HepG2 (cell line): ENCODE data around the gene NEURL2. TPM values are rescaled to one million over a fixed set of nuclear protein-coding genes. Genes with fewer than 3 reads are reported as not detected.

Source experiments
- ATAC-seq: fragments of 200-7000 bp; cut with Tn5 transposase; 3 replicates; pipeline ENCODE4 v1.9.1; 2020; ENCODE audit warnings: mild to moderate bottlenecking, moderate library complexity
- Bru-seq: library from RNA; stranded (reverse); fragments of 400-500 nt; gene quantifications from one replicate; lab custom pipeline; 2021; lab: Mats Ljungman, UMichigan
- BruChase-seq, 2 experiments: library from RNA; stranded (reverse); fragments of 400-500 nt; gene quantifications; one replicate each; lab custom pipeline; 2021; lab: Mats Ljungman, UMichigan
- BruUV-seq: library from RNA; stranded (reverse); fragments of 400-500 nt; replicated peaks from 2 replicates; lab custom pipeline; 2021; lab: Mats Ljungman, UMichigan
- CTCF ChIA-PET: fragments of 300-600 bp; formaldehyde crosslinking; extraction: SDS; loops from one replicate; lab custom pipeline; 2021; ENCODE audit warnings: low total read pairs, inconsistent platforms, low intra/inter-chr PET ratio; lab: Yijun Ruan, JAX
- POLR2A ChIA-PET: fragments of 350-600 bp; sonication (Branson Sonifier 250); formaldehyde crosslinking; loops from one replicate; lab custom pipeline; 2020; ENCODE audit warnings: antibody characterized with exemption, inconsistent platforms; lab: Yijun Ruan, JAX
- DNase-seq: peaks from one replicate; pipeline ENCODE4 v3.0.0-alpha.2; 2015; ENCODE audit warnings: low spot score
- FAIRE-seq: peaks from 3 replicates; lab custom pipeline; 2011; peaks lifted over from hg19 to GRCh38; lab: Jason Lieb, UNC
- H2AFZ ChIP-seq: one replicate; pipeline ENCODE4 v1.6.1; 2011; ENCODE audit warnings: low read length, inconsistent platforms
- H3K27ac ChIP-seq: fragments of 300-600 bp; 3 replicates; pipeline ENCODE4 v1.8.0; 2011; ENCODE audit warnings: mixed run types, mild to moderate bottlenecking, mixed read lengths, low read length, inconsistent platforms; ENCODE audit not compliant: insufficient read depth; ENCODE audit errors: extremely low read length
- H3K27me3 ChIP-seq, 2 experiments: fragments of 200-600 bp in 1 of 2; 2 replicates in 1 of 2; 3 replicates in 1 of 2; pipeline versions ENCODE4 v1.6.0 to v1.8.0; 2011; ENCODE audit warnings: low read length in 2 of 2, mild to moderate bottlenecking in 2 of 2, moderate library complexity in 2 of 2, inconsistent platforms in 1 of 2; ENCODE audit not compliant: insufficient read depth in 2 of 2, control insufficient read depth in 1 of 2
- H3K36me3 ChIP-seq, 2 experiments: fragments of 200-600 bp in 1 of 2; replicated peaks in 1 of 2; 2 replicates in 1 of 2; 3 replicates in 1 of 2; pipeline versions ENCODE4 v1.5.1 to v1.8.0; 2011; ENCODE audit warnings: low read length in 2 of 2, inconsistent platforms in 1 of 2; ENCODE audit not compliant: insufficient read depth in 2 of 2, control insufficient read depth in 1 of 2
- H3K4me1 ChIP-seq: 2 replicates; pipeline ENCODE4 v1.5.1; 2012; ENCODE audit warnings: low read length, inconsistent platforms; ENCODE audit not compliant: insufficient read depth
- H3K4me2 ChIP-seq: 2 replicates; pipeline ENCODE4 v1.6.0; 2011; ENCODE audit warnings: low read depth, low read length, inconsistent platforms
- H3K4me3 ChIP-seq, 3 experiments: fragments of 200-600 bp in 1 of 3; sonication (generic), shearing (Covaris generic) in 1 of 3; replicated peaks in 1 of 3; 2 replicates each; pipeline ENCODE4 v1.5.1; 2011 to 2016; ENCODE audit warnings: low read length in 3 of 3, inconsistent platforms in 2 of 3, low read depth in 2 of 3, mild to moderate bottlenecking in 2 of 3, control low read depth in 1 of 3, mixed read lengths in 1 of 3; ENCODE audit not compliant: insufficient read depth in 1 of 3
- H3K79me2 ChIP-seq: one replicate; pipeline ENCODE4 v1.6.1; 2011; ENCODE audit warnings: low read length, inconsistent platforms; ENCODE audit not compliant: insufficient read depth
- H3K9ac ChIP-seq: 2 replicates; pipeline ENCODE4 v1.6.0; 2011; ENCODE audit warnings: mild to moderate bottlenecking, low read depth, low read length, inconsistent platforms; ENCODE audit not compliant: insufficient read depth
- H3K9me3 ChIP-seq: 2 replicates; pipeline ENCODE4 v1.5.1; 2012; ENCODE audit warnings: mild to moderate bottlenecking, low read length
- H4K20me1 ChIP-seq: 2 replicates; pipeline ENCODE4 v1.6.0; 2011; ENCODE audit warnings: inconsistent platforms, mild to moderate bottlenecking, low read length, moderate library complexity; ENCODE audit not compliant: insufficient read depth
- ARNTL ChIP-seq: sonication (generic); formaldehyde crosslinking; IDR thresholded peaks from 2 replicates; pipeline ENCODE4 v1.4.0; 2020; ENCODE audit warnings: mild to moderate bottlenecking, missing genetic modification reagents
- BCL6 ChIP-seq: IDR thresholded peaks from 2 replicates; pipeline ENCODE4 v1.6.1; 2016; ENCODE audit warnings: missing genetic modification reagents, missing compliant biosample characterization
- GPBP1L1 ChIP-seq: sonication (generic); formaldehyde crosslinking; IDR thresholded peaks from 2 replicates; pipeline ENCODE4 v1.5.0; 2020; ENCODE audit warnings: mild to moderate bottlenecking, missing genetic modification reagents
- KDM5B ChIP-seq: sonication (generic); formaldehyde crosslinking; IDR thresholded peaks from 2 replicates; pipeline ENCODE4 v1.4.0; 2020; ENCODE audit warnings: missing genetic modification reagents, mild to moderate bottlenecking, borderline replicate concordance
- MXD4 ChIP-seq: IDR thresholded peaks from 2 replicates; pipeline ENCODE4 v1.6.1; 2016; ENCODE audit warnings: mild to moderate bottlenecking, missing biosample characterization, missing genetic modification reagents
- PCBP1 ChIP-seq: fragments of 200-400 bp; formaldehyde crosslinking; IDR thresholded peaks from 2 replicates; pipeline ENCODE4 v1.6.1; 2017; ENCODE audit warnings: mild to moderate bottlenecking, low read depth, low read length, borderline replicate concordance
- POLR2AphosphoS5 ChIP-seq: IDR thresholded peaks from 2 replicates; pipeline ENCODE4 v1.6.1; 2012; ENCODE audit warnings: low read depth, low read length
- SOX13 ChIP-seq, 3 experiments: fragments of 450-650 bp in 1 of 3; sonication (generic) in 1 of 3; formaldehyde crosslinking in 1 of 3; IDR thresholded peaks in 2 of 3; conservative IDR thresholded peaks in 1 of 3; 2 replicates each; pipeline versions ENCODE4 v1.5.0 to v1.6.1; 2016 to 2020; ENCODE audit warnings: antibody characterized with exemption in 1 of 3, mild to moderate bottlenecking in 1 of 3, missing compliant biosample characterization in 1 of 3, missing genetic modification reagents in 1 of 3, moderate library complexity in 1 of 3
- SSRP1 ChIP-seq: IDR thresholded peaks from 2 replicates; pipeline ENCODE4 v1.6.1; 2016; ENCODE audit warnings: control low read depth
- TMF1 ChIP-seq: sonication (generic); formaldehyde crosslinking; IDR thresholded peaks from 2 replicates; pipeline ENCODE4 v1.8.1; 2022; ENCODE audit warnings: low read depth, missing genetic modification reagents
- ZBTB34 ChIP-seq: sonication (generic); formaldehyde crosslinking; IDR thresholded peaks from 2 replicates; pipeline ENCODE4 v1.8.0; 2022; ENCODE audit warnings: mild to moderate bottlenecking, missing genetic modification reagents
- ZNF274 ChIP-seq: sonication (generic); formaldehyde crosslinking; IDR thresholded peaks from 2 replicates; pipeline ENCODE4 v1.5.1; 2020; ENCODE audit warnings: mild to moderate bottlenecking, missing genetic modification reagents
- ZNF777 ChIP-seq: sonication (generic); formaldehyde crosslinking; IDR thresholded peaks from 2 replicates; pipeline ENCODE4 v1.4.0; 2020; ENCODE audit warnings: missing genetic modification reagents
- WGBS: methylation state at CpG from one replicate; pipeline ENCODE4 v1.1.6; 2017; ENCODE audit warnings: low lambda C conversion rate; 5-methylcytosine and 5-hydroxymethylcytosine counted together
- in situ Hi-C: cut with HindIII; loops from 2 replicates; pipeline ENCODE4 v1.10.0; 2017; ENCODE audit warnings: low pct_unique_long_range_greater_than_20kb; ENCODE audit not compliant: extremely low pct_ligation_motif_present
- intact Hi-C: fragments of 100-400 bp; cut with micrococcal nuclease; formaldehyde crosslinking; loops from one replicate; pipeline ENCODE4 v1.10.0; 2022; ENCODE audit not compliant: unreplicated experiment
- long read RNA-seq, 2 experiments: library from RNA in 1 of 2; library from polyadenylated mRNA in 1 of 2; stranded (forward) in 1 of 2; unstranded in 1 of 2; transcript quantifications; one replicate each; pipeline ENCODE4 v2.0.0, GENCODE V29; 2019 to 2022
- polyA minus RNA-seq, 3 experiments: library from RNA; depleted of rRNA, polyadenylated mRNA; stranded (reverse); fragments of >200 nt; gene quantifications; 2 replicates each; pipeline ENCODE4 v1.2.3, GENCODE V29; 2011; ENCODE audit warnings: low replicate concordance in 1 of 3
- polyA plus RNA-seq, 8 experiments: library from polyadenylated mRNA; depleted of rRNA in 3 of 8; stranded (reverse) in 7 of 8; unstranded in 1 of 8; fragments of >200 nt; fragmentation: Illumina TruSeq in 4 of 8; extraction: Trizol in 4 of 8; gene quantifications; 2 replicates each; pipeline versions ENCODE4 v1.2.1 to v1.2.3, GENCODE V29; 2011 to 2016; ENCODE audit warnings: low read depth in 4 of 8, missing spikeins in 1 of 8, mixed read lengths in 1 of 8; ENCODE audit not compliant: insufficient read depth in 1 of 8
- total RNA-seq, 5 experiments: library from RNA; depleted of rRNA; stranded (reverse); fragments of >200 nt; fragmentation: Illumina TruSeq; extraction: Trizol; gene quantifications; 2 replicates each; pipeline ENCODE4 v1.2.3, GENCODE V29; 2016; ENCODE audit warnings: low read depth in 1 of 5

NEURL2 gene
- total RNA-seq (2016; rRNA removed; fragmentation: Illumina TruSeq; extraction: Trizol) (4.1 and 9.7 TPM in 2 replicates), polyA plus RNA-seq (2011; rRNA removed) (7.2 and 12.2 TPM in 2 replicates), polyA minus RNA-seq (2011; rRNA and poly(A)+ RNA removed; ENCODE audit: low replicate concordance) (1.3 and 16.0 TPM in 2 replicates), Bru-seq, nascent RNA (percentile 95 among the genes with signal in this experiment), BruChase-seq, experiment 1, labeled RNA remaining after a 6-hour chase (percentile 72 among the genes with signal in this experiment), BruChase-seq, experiment 2, labeled RNA remaining after a 2-hour chase (percentile 80 among the genes with signal in this experiment)
- total RNA-seq (2016; cell fraction: cytosol; rRNA removed; fragmentation: Illumina TruSeq; extraction: Trizol; ENCODE audit: low read depth) = 6.7 and 8.8 TPM in 2 replicates
- 6.0 and 9.5 TPM in 2 replicates for total RNA-seq (2016; cell fraction: insoluble cytoplasmic fraction; rRNA removed; fragmentation: Illumina TruSeq; extraction: Trizol)
- 7.3 and 9.1 TPM in 2 replicates for total RNA-seq (2016; cell fraction: membrane; rRNA removed; fragmentation: Illumina TruSeq; extraction: Trizol)
- 14.4 and 18.5 TPM in 2 replicates for total RNA-seq (2016; cell fraction: nucleus; rRNA removed; fragmentation: Illumina TruSeq; extraction: Trizol)
- 3.7 and 6.3 TPM in 2 replicates for polyA plus RNA-seq (2011; cell fraction: cytosol; rRNA removed)
- polyA plus RNA-seq (2011; cell fraction: nucleus; rRNA removed) = 57.9 and 58.9 TPM in 2 replicates
- 4.2 and 4.6 TPM in 2 replicates for polyA plus RNA-seq (2012)
- polyA plus RNA-seq (2016; cell fraction: cytosol; fragmentation: Illumina TruSeq; extraction: Trizol; ENCODE audit: low read depth) = 4.1 and 4.3 TPM in 2 replicates
- polyA plus RNA-seq (2016; cell fraction: insoluble cytoplasmic fraction; fragmentation: Illumina TruSeq; extraction: Trizol; ENCODE audit: low read depth) = 4.2 and 4.9 TPM in 2 replicates
- 3.9 and 4.0 TPM in 2 replicates for polyA plus RNA-seq (2016; cell fraction: membrane; fragmentation: Illumina TruSeq; extraction: Trizol; ENCODE audit: low read depth)
- polyA plus RNA-seq (2016; cell fraction: nucleus; fragmentation: Illumina TruSeq; extraction: Trizol; ENCODE audit: insufficient read depth, low read depth) = 18.5 and 19.4 TPM in 2 replicates
- polyA minus RNA-seq (2011; cell fraction: cytosol; rRNA and poly(A)+ RNA removed) = 1.9 and 2.1 TPM in 2 replicates
- polyA minus RNA-seq (2011; cell fraction: nucleus; rRNA and poly(A)+ RNA removed) = 24.2 and 27.4 TPM in 2 replicates
- long read RNA-seq, experiment 1, transcript NEURL2-201 (2 exons, 1,278 nt) = major isoform, 8 of 12 reads
- long read RNA-seq, experiment 1, partial matches to known transcripts = 0 of 12 reads
- long read RNA-seq, experiment 1, other reads (novel, unspliced or antisense) = 4 of 12 reads
- long read RNA-seq, experiment 2, transcript NEURL2-201 (2 exons, 1,278 nt) = major isoform, 12 of 16 reads
- long read RNA-seq, experiment 2, partial matches to known transcripts = 0 of 16 reads
- long read RNA-seq, experiment 2, other reads (novel, unspliced or antisense) = 2 of 16 reads

GRCh38 chr20:45890985-45891983 is at the start of gene NEURL2, which contains the start of gene CTSA:
Gene NEURL2 (minus strand): TSS chr20:45891208. CDS start chr20:45890991, 217 bp downstream.
Gene CTSA (plus strand): TSS chr20:45891335. CDS start chr20:45891569, 234 bp downstream.
- peaks cover 32% of the 10 kb centered on the region for H3K79me2 ChIP-seq
- H3K4me2 ChIP-seq = peak within 1 kb of the TSS; percentile 85
- no peak within 1 kb of the TSS for H2AFZ ChIP-seq
- in situ Hi-C loops (loop anchor here (5.0 kb wide), 2 partner anchors 41 to 71 kb away; partner anchors contain the start of gene PCIF1), intact Hi-C loops (loop anchor here (1.0 to 2.0 kb wide), 8 partner anchors 10 to 72 kb away; partner anchors contain the start of genes ACOT8, PCIF1, SNX21 and ZSWIM1)
- peak within 1 kb of the TSS; percentile 87 for H3K9ac ChIP-seq
- H3K9me3 ChIP-seq = no peaks in the 10 kb centered on the region
- ChIA-PET POLR2A (interaction anchor here (0.7 to 8.1 kb wide), 25 partner anchors 10 to 99 kb away, joined by 3 to 164 read pairs (median 9); partner anchors contain the start of genes ACOT8, DNTTIP1, PCIF1 and PLTP), CTCF (interaction anchor here (1.2 to 2.6 kb wide), 3 partner anchors 67 to 92 kb away, joined by 3 to 19 read pairs (median 4); no protein-coding TSS in a partner anchor)
- H4K20me1 ChIP-seq = no peaks in the 10 kb centered on the region
- FAIRE-seq = peak; percentile 77
- H3K36me3 ChIP-seq = peaks cover 31 to 54% of the 10 kb centered on the region in 2 experiments
- WGBS = 2% methylated on average over 44 of the region's 78 CpGs
- no TSS peak for BruUV-seq
- peak within 1 kb of the TSS; percentile 86 to 98 (median 96) for H3K4me3 ChIP-seq
- H3K27ac ChIP-seq = peak within 1 kb of the TSS; percentile 87
- peak; percentile 80 for ATAC-seq
- no peaks in the 10 kb centered on the region for H3K27me3 ChIP-seq
- peak; percentile 98 for DNase-seq
- peaks cover 43% of the 10 kb centered on the region for H3K4me1 ChIP-seq
- TF ChIP-seq KDM5B (peak; percentile 96; the same call in 1 of the 2 replicates), BCL6 (peak; percentile 97), ZNF274 (peak; percentile 99), ARNTL (peak; percentile 100), SSRP1 (CRISPR knock-in tag) (peak; percentile 89; the same call in 1 of the 2 replicates), SOX13 (IDR thresholded peaks at IDR 0.05) (peak; percentile 68; the same call in 1 of the 2 replicates), SOX13 (CRISPR knock-in tag; conservative IDR thresholded peaks at IDR 0.05 in 1 of 2, IDR thresholded peaks at IDR 0.05 in 1 of 2) (peak in 1 of 2 experiments; percentile 94; a peak in 2 of 4 replicates), TMF1 (peak; percentile 96), PCBP1 (peak; percentile 99), MXD4 (peak; percentile 98), POLR2AphosphoS5 (peak; percentile 95), ZNF777 (peak; percentile 80), ZBTB34 (CRISPR knock-in tag) (peak; percentile 93), GPBP1L1 (CRISPR knock-in tag) (no peak)
